Measurements from ENCODE around the gene NEK11.

NEK11 gene

GRCh38 chr3:131178710-131179375 lies 152.2 kb downstream of the NEK11 start:
- no peaks in the 10 kb centered on the region for H3K27me3 ChIP-seq
- peaks cover 7 to 15% (median 9%) of the 10 kb centered on the region in 10 experiments for H3K4me1 ChIP-seq
- no peak for TF ChIP-seq Cebpa-rat (IDR thresholded peaks at IDR 0.05)
- no peak overlapping the region for H3K27ac ChIP-seq
- H3K9ac ChIP-seq: no peak overlapping the region
- no peaks in the 10 kb centered on the region for H3K36me3 ChIP-seq
- H3K9me3 ChIP-seq (replicated peaks in 1 of 11): 0 out of 22 replicates have a peak, but pooled peaks cover 0 to 3% (median 0%) of the 10 kb centered on the region in 11 experiments
- no peaks in the 10 kb centered on the region for H4K20me1 ChIP-seq
- no peak overlapping the region for H3K4me3 ChIP-seq
- H3K4me2 ChIP-seq: no peak overlapping the region

GRCh38 chr3:131192701-131193100 lies 166.0 kb downstream of the NEK11 start:
- no peak overlapping the region for H3K4me2 ChIP-seq
- H3K9me3 ChIP-seq (replicated peaks in 1 of 11): peaks cover 0 to 20% (median 9%) of the 10 kb centered on the region in 11 experiments; a peak in 8 of 22 replicates
- no peak for TF ChIP-seq Cebpa-rat (IDR thresholded peaks at IDR 0.05)
- H3K4me3 ChIP-seq: no peak overlapping the region
- no peak overlapping the region for H3K27ac ChIP-seq
- H4K20me1 ChIP-seq: no peaks in the 10 kb centered on the region
- no peaks in the 10 kb centered on the region for H3K36me3 ChIP-seq
- no peaks in the 10 kb centered on the region for H3K4me1 ChIP-seq
- no peak overlapping the region for H3K9ac ChIP-seq
- no peaks in the 10 kb centered on the region for H3K27me3 ChIP-seq

- H3K27ac ChIP-seq: no peak overlapping the region
- H3K9me3 ChIP-seq (replicated peaks in 1 of 11): peaks cover 0 to 24% (median 9%) of the 10 kb centered on the region in 11 experiments; a peak in 10 of 22 replicates
- H3K36me3 ChIP-seq: no peaks in the 10 kb centered on the region
- no peak for TF ChIP-seq Cebpa-rat (IDR thresholded peaks at IDR 0.05)
- no peak overlapping the region for H3K4me2 ChIP-seq
- no peaks in the 10 kb centered on the region for H3K27me3 ChIP-seq
- H4K20me1 ChIP-seq: no peaks in the 10 kb centered on the region
- no peak overlapping the region for H3K4me3 ChIP-seq
- no peak overlapping the region for H3K9ac ChIP-seq
- no peaks in the 10 kb centered on the region for H3K4me1 ChIP-seq
Observed at GRCh38 chr3:131193641-131194238, 167.1 kb downstream of the NEK11 start.

- no peak for TF ChIP-seq Cebpa-rat (IDR thresholded peaks at IDR 0.05)
- Histone ChIP-seq H3K9ac (no peak overlapping the region), H3K9me3 (replicated peaks in 1 of 11) (peaks cover 2 to 32% (median 10%) of the 10 kb centered on the region in 11 experiments; a peak in 17 of 22 replicates)
Observed at GRCh38 chr3:131194816-131195215, 168.1 kb downstream of the NEK11 start.

GRCh38 chr3:131200636-131201199 lies 174.0 kb downstream of the NEK11 start:
- no peak overlapping the region for H3K4me2 ChIP-seq
- H3K9ac ChIP-seq: no peak overlapping the region
- no peak overlapping the region for H3K4me3 ChIP-seq
- H3K27ac ChIP-seq: no peak overlapping the region
- no peaks in the 10 kb centered on the region for H3K27me3 ChIP-seq
- no peak for TF ChIP-seq Cebpa-rat (IDR thresholded peaks at IDR 0.05)
- no peaks in the 10 kb centered on the region for H3K4me1 ChIP-seq
- H3K9me3 ChIP-seq (replicated peaks in 1 of 11): peaks cover 25 to 51% (median 35%) of the 10 kb centered on the region in 11 experiments
- peaks cover 0 to 4% (median 0%) of the 10 kb centered on the region in 11 experiments; a peak in 1 of 22 replicates for H3K36me3 ChIP-seq
- H4K20me1 ChIP-seq: no peaks in the 10 kb centered on the region

More at GRCh38 chr3:131194816-131195215, 168.1 kb downstream of the NEK11 start:
- Histone ChIP-seq H3K36me3 (no peaks in the 10 kb centered on the region), H3K4me3 (no peak overlapping the region), H3K4me1 (no peaks in the 10 kb centered on the region), H3K27ac (no peak overlapping the region), H3K27me3 (no peaks in the 10 kb centered on the region), H3K4me2 (no peak overlapping the region), H4K20me1 (no peaks in the 10 kb centered on the region)

GRCh38 chr3:131216330-131216729 lies 189.7 kb downstream of the NEK11 start:
- Histone ChIP-seq H4K20me1 (no peaks in the 10 kb centered on the region), H3K4me2 (peak overlapping the region in 1 of 11 experiments; percentile 17; a peak in 2 of 22 replicates)
- TF ChIP-seq Cebpa-rat (IDR thresholded peaks at IDR 0.05): no peak

GRCh38 chr3:131216801-131217200 lies 190.1 kb downstream of the NEK11 start:
- Histone ChIP-seq H3K27me3 (no peaks in the 10 kb centered on the region), H3K4me3 (no peak overlapping the region), H3K9ac (no peak overlapping the region), H3K9me3 (replicated peaks in 1 of 11) (no peaks in the 10 kb centered on the region), H3K27ac (no peak overlapping the region), H3K4me2 (peak overlapping the region in 3 of 11 experiments; percentile 3 to 17 (median 11); a peak in 3 of 22 replicates), H3K36me3 (no peaks in the 10 kb centered on the region), H4K20me1 (no peaks in the 10 kb centered on the region), H3K4me1 (peaks cover 0 to 27% (median 16%) of the 10 kb centered on the region in 10 experiments; a peak in 14 of 20 replicates)
- TF ChIP-seq Cebpa-rat (IDR thresholded peaks at IDR 0.05): no peak

More at GRCh38 chr3:131216330-131216729, 189.7 kb downstream of the NEK11 start:
- Histone ChIP-seq H3K4me3 (no peak overlapping the region), H3K27ac (no peak overlapping the region), H3K9ac (no peak overlapping the region), H3K27me3 (no peaks in the 10 kb centered on the region), H3K36me3 (no peaks in the 10 kb centered on the region), H3K4me1 (peaks cover 0 to 23% (median 11%) of the 10 kb centered on the region in 10 experiments; a peak in 14 of 20 replicates), H3K9me3 (replicated peaks in 1 of 11) (no peaks in the 10 kb centered on the region)

GRCh38 chr3:131217296-131217741 lies 190.6 kb downstream of the NEK11 start:
- TF ChIP-seq Cebpa-rat (IDR thresholded peaks at IDR 0.05): no peak
- no peaks in the 10 kb centered on the region for H3K9me3 ChIP-seq (replicated peaks in 1 of 11)
- peaks cover 0 to 30% (median 19%) of the 10 kb centered on the region in 10 experiments; a peak in 14 of 20 replicates for H3K4me1 ChIP-seq
- no peak overlapping the region for H3K9ac ChIP-seq
- peak overlapping the region in 3 of 11 experiments; percentile 3 to 17 (median 11); a peak in 2 of 22 replicates for H3K4me2 ChIP-seq
- H4K20me1 ChIP-seq: no peaks in the 10 kb centered on the region
- no peak overlapping the region for H3K4me3 ChIP-seq
- no peaks in the 10 kb centered on the region for H3K36me3 ChIP-seq
- H3K27me3 ChIP-seq: no peaks in the 10 kb centered on the region
- no peak overlapping the region for H3K27ac ChIP-seq

GRCh38 chr3:131218196-131218595 lies 191.5 kb downstream of the NEK11 start:
- Histone ChIP-seq H3K36me3 (no peaks in the 10 kb centered on the region), H3K27ac (no peak overlapping the region), H3K4me3 (no peak overlapping the region), H3K4me2 (no peak overlapping the region), H3K27me3 (no peaks in the 10 kb centered on the region), H4K20me1 (no peaks in the 10 kb centered on the region), H3K9ac (no peak overlapping the region), H3K4me1 (peaks cover 2 to 38% (median 26%) of the 10 kb centered on the region in 10 experiments), H3K9me3 (replicated peaks in 1 of 11) (no peaks in the 10 kb centered on the region)
- TF ChIP-seq Cebpa-rat (IDR thresholded peaks at IDR 0.05): no peak

All from BLaER1 treated with 17β-estradiol and CSF1 and Interleukin-3, amounts not matched to agents 10 nM and 100 nM (cell line).